SK-N-SH treated with all-trans-retinoic acid at 6 μM for 48 hours (cell line): Measurements from ENCODE around the gene MC3R.

Source experiments
- BACH2 ChIP-seq: fragments of 250-450 bp; sonication (Bioruptor Pico); IDR thresholded peaks from 2 replicates; pipeline ENCODE4 v1.9.0; 2021; ENCODE audit warnings: mild to moderate bottlenecking, borderline replicate concordance
- CSDC2 ChIP-seq: fragments of 250-450 bp; sonication (Bioruptor Pico); IDR thresholded peaks from 2 replicates; pipeline ENCODE4 v1.5.0; 2020; ENCODE audit warnings: mild to moderate bottlenecking, moderate library complexity
- ESRRG ChIP-seq: fragments of 250-450 bp; sonication (Bioruptor Pico); IDR thresholded peaks from 2 replicates; pipeline ENCODE4 v1.6.1; 2021; ENCODE audit warnings: mild to moderate bottlenecking
- SNAI2 ChIP-seq: fragments of 250-450 bp; sonication (Bioruptor Pico); IDR thresholded peaks from 2 replicates; pipeline ENCODE4 v1.5.0; 2020; ENCODE audit warnings: mild to moderate bottlenecking, moderate library complexity
- ZC3H10 ChIP-seq: fragments of 250-450 bp; sonication (Bioruptor Pico); IDR thresholded peaks from 2 replicates; pipeline ENCODE4 v1.5.1; 2021; ENCODE audit warnings: mild to moderate bottlenecking, moderate library complexity
- ZNF565 ChIP-seq: fragments of 450-650 bp; formaldehyde crosslinking; conservative IDR thresholded peaks from 2 replicates; pipeline ENCODE4 v1.5.0; 2020; ENCODE audit warnings: low read depth, mild to moderate bottlenecking, moderate library complexity
- ZNF8 ChIP-seq: fragments of 450-650 bp; formaldehyde crosslinking; IDR thresholded peaks from 2 replicates; pipeline ENCODE4 v1.5.0; 2020; ENCODE audit warnings: mild to moderate bottlenecking, moderate library complexity
- TF ChIP-seq, protein P1 (sequence below): fragments of 250-450 bp; sonication (Bioruptor Pico); IDR thresholded peaks from 2 replicates; pipeline ENCODE4 v1.5.1; 2020; ENCODE audit warnings: low read depth, mild to moderate bottlenecking, moderate library complexity
- TF ChIP-seq, protein P2 (sequence below): fragments of 250-450 bp; sonication (Bioruptor Pico); IDR thresholded peaks from 2 replicates; pipeline ENCODE4 v1.5.1; 2021; ENCODE audit warnings: mild to moderate bottlenecking, moderate library complexity
- TF ChIP-seq, protein P3 (sequence below): fragments of 250-450 bp; sonication (Bioruptor Pico); IDR thresholded peaks from 2 replicates; pipeline ENCODE4 v1.5.0; 2020; ENCODE audit warnings: mild to moderate bottlenecking, moderate library complexity
- TF ChIP-seq, protein P4 (sequence below): fragments of 250-450 bp; sonication (Bioruptor Pico); IDR thresholded peaks from 2 replicates; pipeline ENCODE4 v1.8.0; 2021; ENCODE audit warnings: low read depth, mild to moderate bottlenecking, moderate library complexity, borderline replicate concordance

GRCh38 chr20:56204206-56204605 lies 44.3 kb upstream of the MC3R start:
- TF ChIP-seq ZC3H10, result no peak
- no peak for TF ChIP-seq ESRRG (CRISPR knock-in tag)
- TF ChIP-seq, protein P1, sequence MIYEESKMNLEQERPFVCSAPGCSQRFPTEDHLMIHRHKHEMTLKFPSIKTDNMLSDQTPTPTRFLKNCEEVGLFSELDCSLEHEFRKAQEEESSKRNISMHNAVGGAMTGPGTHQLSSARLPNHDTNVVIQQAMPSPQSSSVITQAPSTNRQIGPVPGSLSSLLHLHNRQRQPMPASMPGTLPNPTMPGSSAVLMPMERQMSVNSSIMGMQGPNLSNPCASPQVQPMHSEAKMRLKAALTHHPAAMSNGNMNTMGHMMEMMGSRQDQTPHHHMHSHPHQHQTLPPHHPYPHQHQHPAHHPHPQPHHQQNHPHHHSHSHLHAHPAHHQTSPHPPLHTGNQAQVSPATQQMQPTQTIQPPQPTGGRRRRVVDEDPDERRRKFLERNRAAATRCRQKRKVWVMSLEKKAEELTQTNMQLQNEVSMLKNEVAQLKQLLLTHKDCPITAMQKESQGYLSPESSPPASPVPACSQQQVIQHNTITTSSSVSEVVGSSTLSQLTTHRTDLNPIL, result no peak
- TF ChIP-seq BACH2 (CRISPR knock-in tag), result no peak
- TF ChIP-seq, protein P2, sequence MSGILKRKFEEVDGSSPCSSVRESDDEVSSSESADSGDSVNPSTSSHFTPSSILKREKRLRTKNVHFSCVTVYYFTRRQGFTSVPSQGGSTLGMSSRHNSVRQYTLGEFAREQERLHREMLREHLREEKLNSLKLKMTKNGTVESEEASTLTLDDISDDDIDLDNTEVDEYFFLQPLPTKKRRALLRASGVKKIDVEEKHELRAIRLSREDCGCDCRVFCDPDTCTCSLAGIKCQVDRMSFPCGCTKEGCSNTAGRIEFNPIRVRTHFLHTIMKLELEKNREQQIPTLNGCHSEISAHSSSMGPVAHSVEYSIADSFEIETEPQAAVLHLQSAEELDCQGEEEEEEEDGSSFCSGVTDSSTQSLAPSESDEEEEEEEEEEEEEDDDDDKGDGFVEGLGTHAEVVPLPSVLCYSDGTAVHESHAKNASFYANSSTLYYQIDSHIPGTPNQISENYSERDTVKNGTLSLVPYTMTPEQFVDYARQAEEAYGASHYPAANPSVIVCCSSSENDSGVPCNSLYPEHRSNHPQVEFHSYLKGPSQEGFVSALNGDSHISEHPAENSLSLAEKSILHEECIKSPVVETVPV, result no peak
- no peak for TF ChIP-seq ZNF565 (CRISPR knock-in tag)
- TF ChIP-seq CSDC2 (CRISPR knock-in tag), result no peak
- TF ChIP-seq, protein P3, sequence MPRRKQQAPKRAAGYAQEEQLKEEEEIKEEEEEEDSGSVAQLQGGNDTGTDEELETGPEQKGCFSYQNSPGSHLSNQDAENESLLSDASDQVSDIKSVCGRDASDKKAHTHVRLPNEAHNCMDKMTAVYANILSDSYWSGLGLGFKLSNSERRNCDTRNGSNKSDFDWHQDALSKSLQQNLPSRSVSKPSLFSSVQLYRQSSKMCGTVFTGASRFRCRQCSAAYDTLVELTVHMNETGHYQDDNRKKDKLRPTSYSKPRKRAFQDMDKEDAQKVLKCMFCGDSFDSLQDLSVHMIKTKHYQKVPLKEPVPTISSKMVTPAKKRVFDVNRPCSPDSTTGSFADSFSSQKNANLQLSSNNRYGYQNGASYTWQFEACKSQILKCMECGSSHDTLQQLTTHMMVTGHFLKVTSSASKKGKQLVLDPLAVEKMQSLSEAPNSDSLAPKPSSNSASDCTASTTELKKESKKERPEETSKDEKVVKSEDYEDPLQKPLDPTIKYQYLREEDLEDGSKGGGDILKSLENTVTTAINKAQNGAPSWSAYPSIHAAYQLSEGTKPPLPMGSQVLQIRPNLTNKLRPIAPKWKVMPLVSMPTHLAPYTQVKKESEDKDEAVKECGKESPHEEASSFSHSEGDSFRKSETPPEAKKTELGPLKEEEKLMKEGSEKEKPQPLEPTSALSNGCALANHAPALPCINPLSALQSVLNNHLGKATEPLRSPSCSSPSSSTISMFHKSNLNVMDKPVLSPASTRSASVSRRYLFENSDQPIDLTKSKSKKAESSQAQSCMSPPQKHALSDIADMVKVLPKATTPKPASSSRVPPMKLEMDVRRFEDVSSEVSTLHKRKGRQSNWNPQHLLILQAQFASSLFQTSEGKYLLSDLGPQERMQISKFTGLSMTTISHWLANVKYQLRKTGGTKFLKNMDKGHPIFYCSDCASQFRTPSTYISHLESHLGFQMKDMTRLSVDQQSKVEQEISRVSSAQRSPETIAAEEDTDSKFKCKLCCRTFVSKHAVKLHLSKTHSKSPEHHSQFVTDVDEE (CRISPR knock-in tag), result no peak
- no peak for TF ChIP-seq SNAI2
- TF ChIP-seq ZNF8 (CRISPR knock-in tag), result no peak
- TF ChIP-seq, protein P4, sequence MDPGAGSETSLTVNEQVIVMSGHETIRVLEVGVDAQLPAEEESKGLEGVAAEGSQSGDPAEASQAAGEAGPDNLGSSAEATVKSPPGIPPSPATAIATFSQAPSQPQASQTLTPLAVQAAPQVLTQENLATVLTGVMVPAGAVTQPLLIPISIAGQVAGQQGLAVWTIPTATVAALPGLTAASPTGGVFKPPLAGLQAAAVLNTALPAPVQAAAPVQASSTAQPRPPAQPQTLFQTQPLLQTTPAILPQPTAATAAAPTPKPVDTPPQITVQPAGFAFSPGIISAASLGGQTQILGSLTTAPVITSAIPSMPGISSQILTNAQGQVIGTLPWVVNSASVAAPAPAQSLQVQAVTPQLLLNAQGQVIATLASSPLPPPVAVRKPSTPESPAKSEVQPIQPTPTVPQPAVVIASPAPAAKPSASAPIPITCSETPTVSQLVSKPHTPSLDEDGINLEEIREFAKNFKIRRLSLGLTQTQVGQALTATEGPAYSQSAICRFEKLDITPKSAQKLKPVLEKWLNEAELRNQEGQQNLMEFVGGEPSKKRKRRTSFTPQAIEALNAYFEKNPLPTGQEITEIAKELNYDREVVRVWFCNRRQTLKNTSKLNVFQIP (CRISPR knock-in tag), result no peak
